Activated CD4-positive, alpha-beta T cell treated with anti-CD3 and anti-CD28 coated beads, Interleukin-2, amount 50 U/mL, for 4 hours (primary cell): ENCODE measurements around the gene MAT2A.
"Not testable (repeated sequence)": the region's sequence is repeated elsewhere in the genome, so short reads cannot be mapped to it uniquely, and the experiment has no call there.

Source experiments
- DNase-seq, 2 experiments: peaks; one replicate each; pipeline ENCODE4 v3.0.0-alpha.2; 2020

The MAT2A gene

DNA sequence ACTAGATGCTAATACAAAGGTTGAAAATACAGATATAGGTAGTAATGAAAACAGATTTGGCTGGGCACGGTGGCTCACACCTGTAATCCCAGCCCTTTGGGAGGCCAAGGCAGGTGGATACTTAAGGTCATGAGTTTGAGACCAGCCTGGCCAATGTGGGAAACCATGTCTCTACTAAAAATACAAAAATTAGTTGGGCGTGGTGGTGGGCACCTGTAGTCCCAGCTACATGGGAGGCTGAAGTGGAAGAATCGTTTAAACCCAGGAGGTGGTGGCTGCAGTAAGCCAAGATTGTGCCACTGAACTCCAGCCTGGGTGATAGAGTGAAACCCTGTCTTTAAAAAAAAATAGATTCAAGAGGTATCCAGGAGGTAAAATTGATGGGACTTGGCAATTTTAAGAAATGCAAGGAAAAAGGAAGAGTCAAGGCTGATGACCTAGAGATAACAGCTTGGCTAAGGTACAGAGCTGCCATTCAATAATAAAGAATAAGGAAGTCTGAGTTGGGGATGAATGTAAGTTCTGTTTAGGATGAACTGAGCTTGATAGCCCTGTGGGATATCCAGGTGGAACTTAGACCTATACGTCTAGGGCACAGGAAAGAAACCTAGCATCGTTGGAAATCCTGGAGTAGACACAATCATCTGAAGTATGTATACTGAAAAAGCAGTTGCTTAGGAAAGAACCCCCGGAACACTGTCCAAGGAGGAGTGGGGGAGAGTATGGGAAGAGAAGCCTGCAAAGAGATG, 9.1 kb downstream of the MAT2A start:
- DNase-seq: no peak

DNA sequence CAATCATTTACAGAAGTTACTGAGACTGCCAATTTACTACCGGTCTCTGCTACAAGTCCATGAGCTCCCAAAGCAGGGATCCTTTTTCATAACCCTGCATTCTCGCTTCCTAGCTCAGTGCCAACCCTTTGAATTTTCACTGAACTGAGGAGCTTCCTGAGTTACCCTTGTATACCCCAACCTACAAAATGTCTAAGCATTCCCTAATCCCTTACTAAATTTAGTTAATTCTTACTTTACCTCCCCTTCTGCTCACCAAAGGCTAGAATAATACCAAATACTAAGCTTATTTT, 9.6 kb downstream of the MAT2A start:
- no peak for DNase-seq

DNA sequence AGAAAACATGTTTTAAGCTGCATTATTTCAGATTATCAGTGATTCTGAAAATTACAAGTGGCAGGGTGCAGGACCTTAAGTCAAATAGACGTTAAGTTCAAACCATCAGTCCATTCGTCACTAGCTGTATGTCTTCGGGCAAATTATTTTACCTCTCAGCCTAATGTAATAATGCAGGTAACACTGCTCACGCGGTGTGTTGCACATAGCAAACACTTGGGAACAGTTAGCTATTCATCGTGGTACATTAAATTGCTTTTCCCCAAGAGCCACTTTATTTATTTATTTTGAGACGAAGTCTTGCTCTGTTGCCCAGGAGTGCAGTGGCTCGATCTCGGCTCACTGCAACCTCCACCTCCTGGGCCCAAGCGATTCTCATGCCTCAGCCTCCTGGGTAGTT, 10.1 kb downstream of the MAT2A start:
- no peak for DNase-seq

DNA sequence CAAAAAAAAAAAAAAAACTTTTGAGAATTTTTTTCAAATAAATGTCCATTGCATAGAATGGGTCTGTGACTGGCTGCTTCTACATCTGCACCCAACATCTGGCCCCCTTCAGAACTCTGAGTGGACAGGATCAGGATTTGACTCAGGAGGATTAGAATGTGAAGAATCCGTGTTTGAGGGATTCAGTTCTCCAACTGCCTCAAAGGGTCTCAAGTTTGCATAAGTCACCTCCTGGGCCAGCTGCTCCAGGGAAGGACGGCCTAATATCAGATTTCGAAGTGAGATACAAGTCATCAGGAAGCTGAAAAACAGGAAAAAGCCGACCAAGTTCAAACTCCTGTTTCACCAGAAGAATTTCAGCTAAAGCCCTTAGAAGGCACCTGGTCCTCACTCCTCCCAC, 10.9 kb downstream of the MAT2A start:
- no peak for DNase-seq

DNA sequence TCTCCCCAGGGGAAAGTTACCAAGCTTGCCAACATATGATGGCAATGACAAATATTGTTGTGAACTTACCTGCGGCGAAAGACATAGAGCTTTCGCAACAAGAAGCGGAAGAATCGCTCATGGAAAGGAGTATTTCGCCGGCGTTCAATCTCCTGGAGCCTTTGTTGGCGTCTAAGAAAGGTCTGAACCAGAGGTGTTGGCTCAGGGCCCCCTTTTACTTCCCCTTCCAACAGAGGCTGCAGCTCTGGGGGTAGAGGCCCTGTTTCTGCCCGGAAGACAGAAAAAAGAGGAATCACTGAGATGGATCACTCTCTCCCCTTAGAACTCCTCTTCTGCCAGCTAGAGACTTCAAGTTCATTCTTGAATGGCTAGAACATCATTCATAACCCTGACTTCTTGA, 11.5 kb downstream of the MAT2A start:
- no peak for DNase-seq

DNA sequence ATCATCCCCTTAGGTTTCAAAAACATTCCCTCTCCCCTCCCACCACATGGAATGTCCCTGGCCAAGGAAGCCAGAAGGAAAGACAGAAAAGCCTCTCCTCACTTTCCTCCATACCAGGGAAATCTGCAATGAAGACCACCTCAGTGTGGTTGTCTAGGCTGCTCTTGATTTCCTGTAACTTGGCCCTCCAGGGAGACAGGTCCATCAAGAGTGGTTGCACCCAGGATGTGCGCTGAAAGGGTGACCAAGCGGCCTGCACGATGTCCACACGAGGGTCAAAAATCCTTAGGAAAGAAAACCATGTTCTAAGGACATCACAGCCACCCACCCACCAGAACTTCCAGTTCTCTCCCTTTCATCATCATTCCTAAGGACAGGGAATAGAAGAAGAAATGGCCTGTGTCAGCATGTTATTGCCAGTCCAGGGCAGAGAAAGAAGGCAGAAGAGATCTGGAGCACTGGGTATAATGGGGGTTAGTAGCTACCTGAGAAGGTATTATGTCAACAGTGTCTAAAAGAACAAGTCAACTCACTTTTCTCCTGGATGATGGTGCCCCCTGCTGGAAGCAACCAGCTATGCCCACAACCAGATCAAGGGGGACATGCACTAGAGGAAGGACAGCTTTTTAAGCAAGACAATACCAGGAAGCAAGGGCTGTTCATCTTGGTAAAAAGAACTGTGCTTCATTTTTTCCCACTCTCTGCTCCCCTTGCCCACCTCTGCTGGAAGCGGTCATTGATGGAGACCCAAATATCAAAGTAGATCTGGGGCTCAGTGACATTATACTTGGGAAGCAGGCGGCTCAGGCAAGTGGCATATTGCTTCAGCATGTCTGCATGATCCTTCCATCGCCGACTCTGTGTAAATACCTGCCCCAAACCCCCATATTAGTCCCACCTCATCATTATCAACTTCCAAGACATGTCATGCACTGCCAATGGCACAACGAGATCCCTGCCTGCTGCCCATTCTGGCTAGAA, 13.0 kb downstream of the MAT2A start:
- peak; percentile 87 to 91 for DNase-seq

DNA sequence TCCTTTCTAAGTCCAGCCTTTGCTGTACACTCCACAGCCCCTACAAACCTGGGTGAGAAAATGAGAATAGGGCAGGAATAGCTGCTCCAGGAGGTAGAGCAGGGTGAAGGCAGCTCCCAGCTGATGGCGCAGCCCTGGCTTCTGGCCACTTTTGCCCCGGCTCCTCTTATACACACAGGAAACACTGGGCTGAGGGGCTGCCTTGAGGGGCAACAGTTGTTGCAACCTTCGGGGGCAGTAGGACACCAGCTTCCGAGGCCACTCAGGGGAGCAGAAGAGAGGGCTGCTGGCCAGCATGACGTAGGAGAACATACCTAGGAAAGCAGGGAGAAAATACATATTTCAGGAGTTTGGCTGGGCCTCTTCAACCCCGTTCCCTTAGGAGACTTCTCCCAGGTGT, 14.2 kb downstream of the MAT2A start:
- DNase-seq: no peak

DNA sequence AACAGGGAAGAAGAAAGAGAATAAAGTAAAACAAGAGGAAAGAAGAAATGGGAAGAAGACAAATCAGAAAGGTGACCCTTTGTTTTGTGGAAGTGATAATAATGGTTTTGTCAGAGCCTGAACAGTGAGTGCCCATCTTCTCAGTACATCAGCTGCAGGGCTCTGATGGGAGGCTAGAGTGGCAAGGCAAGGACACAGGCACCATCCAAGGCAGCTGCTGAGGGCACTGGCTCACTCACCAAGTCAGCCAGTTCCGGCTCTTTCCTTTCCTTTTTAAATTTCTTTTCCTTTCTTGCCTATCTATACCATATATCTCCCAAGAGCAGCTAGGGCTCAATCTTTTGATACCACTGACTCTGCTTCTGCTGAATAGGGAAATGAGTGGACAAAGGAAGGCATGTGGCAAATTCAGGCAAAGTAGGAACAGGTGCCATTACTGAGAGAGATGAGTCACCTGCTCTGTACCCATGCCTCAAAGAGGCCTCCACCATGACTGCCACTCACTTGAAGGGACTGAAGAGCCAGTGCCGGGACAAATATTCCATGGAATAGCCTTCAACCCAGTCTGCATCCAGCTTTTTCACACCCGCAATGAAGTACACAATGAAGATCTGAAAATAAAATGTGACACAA, 16.1 kb downstream of the MAT2A start:
- DNase-seq: no peak

DNA sequence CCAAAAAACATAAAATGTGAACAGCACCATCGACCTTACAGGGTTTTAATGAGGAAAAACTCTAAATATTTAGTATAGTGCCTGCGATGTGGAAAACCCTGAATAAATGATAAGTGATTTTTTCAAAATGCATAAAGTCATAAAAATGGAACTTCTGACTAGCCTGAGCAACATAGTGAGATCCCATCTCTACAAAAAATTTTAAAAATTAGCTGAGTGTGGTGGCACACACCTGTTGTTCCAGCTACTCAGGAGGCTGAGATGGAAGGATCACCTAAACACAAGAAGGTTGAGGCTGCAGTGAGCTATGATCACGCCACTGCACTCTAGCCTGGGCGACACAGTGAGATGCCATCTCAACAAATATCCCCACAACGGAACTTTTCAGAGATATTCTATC, 18.2 kb downstream of the MAT2A start:
- no peak for DNase-seq

DNA sequence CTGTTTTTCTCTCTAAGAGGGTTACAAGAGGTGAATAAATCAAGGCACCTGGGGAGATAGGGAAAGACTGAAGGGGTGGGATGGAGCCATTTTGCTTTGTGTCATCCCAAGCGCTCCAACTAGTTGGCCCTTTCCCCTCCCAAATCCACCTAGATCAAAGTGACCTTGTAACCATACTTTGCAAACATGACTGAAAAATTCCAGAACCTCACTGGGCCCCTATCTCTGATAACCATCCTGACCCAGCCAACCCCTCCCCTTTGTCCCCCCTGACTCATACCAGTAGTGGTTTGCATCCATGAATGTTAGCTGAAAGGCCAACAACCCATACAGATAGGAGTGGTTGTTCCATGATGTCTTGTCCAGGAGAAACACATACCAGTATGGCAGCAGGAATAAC, 19.2 kb downstream of the MAT2A start:
- DNase-seq: no peak

DNA sequence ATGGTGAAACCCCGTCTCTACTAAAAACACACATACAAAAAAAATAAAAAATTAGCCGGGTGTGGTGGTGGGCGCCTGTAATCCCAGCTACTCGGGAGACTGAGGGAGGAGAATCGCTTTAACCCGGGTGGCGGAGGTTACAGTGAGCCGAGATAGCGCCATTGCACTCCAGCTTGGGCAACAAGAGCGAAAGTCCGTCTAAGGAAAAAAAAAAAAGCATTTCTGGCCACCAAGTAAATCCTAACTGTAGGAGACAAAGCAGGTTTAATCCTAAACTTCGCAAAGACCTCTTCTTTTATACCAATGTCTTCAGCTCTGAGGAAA, 21.4 kb downstream of the MAT2A start:
- not testable (repeated sequence) for DNase-seq

DNA sequence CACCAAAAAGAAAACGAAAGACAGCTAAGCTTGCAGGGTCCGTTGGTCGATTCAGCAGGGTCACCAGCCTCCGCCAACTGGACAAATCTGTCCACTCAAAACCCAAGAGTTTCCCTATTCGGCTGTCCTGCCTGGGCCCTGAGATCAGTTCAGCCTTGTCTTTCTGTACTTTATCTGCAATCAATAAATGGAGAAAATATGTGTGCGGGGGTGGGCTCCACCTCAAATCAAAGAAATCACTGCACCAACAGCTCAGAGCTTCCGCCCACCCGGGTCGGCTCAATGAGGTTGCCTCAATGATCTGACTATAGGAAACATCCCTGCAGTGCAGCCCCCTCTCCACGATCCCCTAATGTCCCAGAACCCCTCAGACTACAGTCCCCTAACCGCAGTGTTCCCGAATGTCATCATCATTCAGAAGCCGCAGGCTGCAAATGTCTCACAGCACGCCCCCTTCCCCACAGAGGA, 21.9 kb downstream of the MAT2A start:
- peak in 1 of 2 experiments; percentile 36 for DNase-seq

DNA sequence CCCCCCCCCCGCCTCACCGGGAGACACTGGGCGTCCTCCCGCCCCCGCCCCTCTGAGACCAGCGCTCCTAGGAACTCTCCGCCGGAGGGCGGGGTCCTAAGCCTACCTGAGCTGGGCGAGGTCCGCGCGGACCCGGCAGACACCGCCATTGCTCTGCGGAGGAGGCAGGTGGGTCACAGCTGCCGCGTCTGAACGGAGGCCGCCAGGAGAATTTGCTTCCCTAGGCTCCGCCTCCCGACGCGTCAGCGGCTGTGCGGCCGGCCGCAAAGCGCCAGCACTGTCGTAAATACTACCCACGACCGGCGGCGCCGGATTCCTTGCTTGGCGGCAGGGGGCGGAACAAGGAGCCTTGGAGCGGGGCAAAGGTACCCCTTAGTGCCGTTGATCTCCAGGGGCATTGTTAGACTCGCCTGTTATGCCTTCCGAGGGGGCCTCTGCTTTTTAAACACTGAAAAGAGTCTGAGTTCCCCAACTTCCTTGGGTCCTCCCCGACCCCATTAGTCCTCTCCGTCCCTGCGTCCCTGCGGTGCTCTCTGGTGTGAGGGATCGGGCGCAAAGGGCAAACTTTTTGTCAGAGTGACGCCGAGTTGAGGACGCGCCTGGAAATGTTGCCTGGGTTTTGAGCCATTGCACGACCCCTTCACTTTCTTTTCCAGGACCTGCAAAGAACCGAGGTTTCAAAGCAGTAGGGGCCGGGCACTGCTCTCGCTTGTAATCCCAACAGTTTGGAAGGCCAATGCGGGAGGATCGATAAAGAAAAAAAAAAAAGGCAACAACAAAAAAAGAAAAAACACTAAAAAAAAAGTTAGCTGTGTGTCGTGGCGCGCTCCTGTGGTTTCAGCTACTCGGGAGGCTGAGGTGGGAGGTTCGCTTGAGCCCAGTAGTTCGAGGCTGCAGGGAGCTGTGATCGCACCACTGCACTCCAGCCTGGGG, 22.6 kb downstream of the MAT2A start, which contains the start of gene GGCX:
GGCX (minus strand) TSS at position 214 of the 933 bp plus-strand sequence; CDS start at position 149, 65 bp downstream.
- peak; percentile 93 to 94 for DNase-seq

DNA sequence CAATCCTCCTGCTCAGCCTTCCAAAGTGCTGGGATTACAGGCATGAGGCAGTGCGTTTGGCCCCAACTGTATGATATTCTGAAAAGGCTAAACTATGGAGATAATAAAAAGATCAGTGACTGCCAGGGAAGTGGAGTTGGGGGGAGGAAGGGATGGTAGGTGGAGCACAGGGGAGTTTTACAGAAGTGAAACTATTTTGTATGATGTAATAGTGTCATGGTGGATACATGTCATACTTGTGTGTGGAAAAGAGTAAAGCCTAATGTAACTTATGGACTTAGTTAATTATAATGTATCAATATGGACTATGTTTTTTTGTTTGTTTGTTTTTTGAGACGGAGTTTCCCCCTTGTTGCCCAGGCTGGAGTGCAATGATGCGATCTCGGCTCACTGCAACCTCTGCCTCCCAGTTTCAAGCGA, 25.2 kb downstream of the MAT2A start:
- DNase-seq: no peak

DNA sequence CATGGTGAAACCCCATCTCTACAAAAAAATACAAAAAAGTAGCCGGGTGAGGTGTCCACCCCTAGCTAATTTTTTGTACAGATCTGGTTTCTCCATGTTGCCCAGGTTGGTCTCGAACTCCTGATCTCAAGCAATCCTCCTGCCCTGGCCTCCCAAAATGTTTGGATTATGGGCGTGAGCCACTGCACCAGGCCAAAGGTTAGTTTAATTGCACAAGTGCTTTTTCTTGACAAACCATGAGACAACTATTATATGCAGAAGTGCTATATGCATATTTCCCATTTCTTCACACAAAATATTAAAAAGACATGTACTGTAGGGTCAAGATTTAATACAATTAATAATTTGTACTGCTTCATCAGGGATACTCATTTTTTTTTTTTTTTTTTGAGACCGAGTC, 27.3 kb downstream of the MAT2A start:
- DNase-seq: no peak

DNA sequence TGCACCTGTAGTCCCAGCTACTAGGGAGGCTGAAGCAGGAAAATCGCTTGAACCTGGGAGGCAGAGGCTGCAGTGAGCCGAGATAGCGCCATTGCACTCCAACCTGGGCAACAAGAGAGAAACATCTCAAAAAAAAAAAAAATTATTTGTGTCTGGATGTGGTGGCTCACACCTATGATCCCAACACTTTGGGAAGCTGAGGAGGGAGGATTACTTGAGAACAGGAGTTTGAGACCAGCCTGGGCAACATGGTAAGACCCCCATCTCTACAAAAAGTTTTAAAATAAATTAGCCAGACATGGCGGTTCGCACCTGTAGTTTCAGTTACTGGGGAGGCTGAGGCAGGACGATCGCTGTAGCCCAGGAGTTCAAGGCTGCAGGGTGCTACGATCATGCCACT, 36.8 kb downstream of the MAT2A start:
- DNase-seq: no peak

DNA sequence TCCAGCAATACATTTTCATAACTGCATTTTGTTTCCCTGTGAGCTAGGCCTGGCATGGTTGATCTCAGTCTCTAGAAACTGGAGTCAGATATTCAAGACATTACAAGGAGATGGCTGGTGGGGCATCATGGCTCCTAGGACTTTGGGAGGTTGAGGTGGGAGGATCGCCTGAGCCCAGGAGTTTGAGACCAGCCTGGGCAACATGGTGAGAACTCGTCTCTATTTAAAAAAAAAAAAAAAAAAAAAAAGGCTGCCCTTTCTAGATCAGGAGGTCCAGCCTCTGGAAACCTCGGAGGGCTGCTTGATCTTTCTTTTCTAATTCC, 38.1 kb downstream of the MAT2A start:
- DNase-seq: no peak

DNA sequence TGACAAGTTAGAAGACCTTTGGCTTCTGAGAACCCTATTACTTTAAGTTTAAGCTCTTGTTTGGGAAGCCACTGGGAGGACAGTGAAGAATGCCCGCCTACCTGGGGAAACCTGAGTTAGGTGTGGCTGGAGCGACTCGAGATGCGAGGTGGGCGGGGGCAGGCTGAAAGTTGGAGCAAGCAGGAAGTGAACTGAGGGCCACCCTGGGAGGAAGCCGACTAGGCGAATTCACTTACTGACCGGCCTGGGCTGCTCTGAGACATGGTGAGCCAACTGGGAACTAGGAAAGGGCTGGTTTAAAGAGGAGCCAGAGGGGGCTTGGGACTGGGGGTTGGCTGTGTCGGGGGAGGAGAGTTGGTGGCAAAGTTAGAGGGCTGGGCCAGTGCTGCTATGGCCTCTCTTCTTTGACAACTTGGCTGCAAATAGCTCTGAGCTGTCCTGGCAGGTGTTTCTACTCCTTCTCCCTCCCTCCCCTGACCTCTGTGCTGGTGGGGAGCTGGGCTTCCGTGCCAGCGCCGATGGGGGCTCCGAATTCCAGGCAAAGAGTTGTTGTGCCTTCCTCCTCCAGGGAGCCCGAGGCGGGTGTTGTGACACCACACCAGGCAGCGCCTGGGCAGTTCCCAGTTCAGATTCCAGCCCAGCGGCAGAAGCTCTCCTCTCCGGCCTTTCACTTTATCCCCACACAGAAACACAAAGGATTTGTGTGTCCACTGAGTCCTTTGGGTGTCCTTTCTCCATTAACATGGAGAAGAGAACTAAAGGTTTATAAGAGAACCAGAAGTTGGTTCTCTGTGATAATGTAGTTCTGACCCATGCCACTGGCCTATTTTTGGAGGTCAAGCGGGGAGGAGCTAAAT, 38.6 kb downstream of the MAT2A start, which contains the start of gene VAMP8:
VAMP8 (plus strand) TSS at position 201 of the 857 bp plus-strand sequence; CDS start at position 262, 61 bp downstream.
- peak; percentile 53 to 56 for DNase-seq

DNA sequence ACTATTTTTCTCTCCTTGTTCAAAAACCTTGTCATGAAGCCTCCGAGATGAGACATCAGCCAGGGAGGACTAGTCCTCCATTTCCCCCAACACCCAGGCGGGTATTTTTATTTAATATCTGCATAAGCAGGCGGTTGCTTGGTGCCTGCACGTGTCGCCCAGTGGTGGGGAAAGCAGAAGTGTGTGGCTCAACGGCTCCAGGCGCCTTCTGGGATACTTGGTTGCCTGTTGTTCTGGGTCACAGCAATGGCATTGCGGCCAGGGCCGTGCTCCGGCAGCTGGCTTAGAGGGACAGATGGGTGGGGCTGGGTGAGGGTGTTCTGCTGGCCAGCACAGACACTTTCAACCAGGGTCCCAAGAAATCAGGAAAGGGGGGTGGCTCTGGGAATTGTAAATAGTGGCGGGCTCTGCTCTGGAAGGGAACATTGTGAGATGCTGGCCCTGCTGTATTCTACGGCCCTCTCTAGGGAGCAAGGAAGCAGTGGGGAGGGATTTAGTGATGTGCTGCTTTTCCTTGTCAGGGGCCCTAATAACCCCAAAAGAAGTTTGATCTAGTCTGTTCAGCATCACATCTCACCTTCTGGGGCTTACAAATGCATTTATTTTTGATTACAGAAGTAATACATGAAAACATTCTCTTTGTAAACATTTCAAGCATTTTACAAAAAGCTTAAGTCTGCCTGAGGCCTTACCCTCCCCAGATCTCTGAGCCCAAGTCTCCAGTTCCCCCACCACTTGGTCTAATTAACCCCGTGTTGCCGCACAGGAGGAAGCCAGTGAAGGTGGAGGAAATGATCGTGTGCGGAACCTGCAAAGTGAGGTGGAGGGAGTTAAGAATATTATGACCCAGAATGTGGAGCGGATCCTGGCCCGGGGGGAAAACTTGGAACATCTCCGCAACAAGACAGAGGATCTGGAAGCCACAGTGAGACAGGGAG, 39.5 kb downstream of the MAT2A start:
- DNase-seq: no peak

DNA sequence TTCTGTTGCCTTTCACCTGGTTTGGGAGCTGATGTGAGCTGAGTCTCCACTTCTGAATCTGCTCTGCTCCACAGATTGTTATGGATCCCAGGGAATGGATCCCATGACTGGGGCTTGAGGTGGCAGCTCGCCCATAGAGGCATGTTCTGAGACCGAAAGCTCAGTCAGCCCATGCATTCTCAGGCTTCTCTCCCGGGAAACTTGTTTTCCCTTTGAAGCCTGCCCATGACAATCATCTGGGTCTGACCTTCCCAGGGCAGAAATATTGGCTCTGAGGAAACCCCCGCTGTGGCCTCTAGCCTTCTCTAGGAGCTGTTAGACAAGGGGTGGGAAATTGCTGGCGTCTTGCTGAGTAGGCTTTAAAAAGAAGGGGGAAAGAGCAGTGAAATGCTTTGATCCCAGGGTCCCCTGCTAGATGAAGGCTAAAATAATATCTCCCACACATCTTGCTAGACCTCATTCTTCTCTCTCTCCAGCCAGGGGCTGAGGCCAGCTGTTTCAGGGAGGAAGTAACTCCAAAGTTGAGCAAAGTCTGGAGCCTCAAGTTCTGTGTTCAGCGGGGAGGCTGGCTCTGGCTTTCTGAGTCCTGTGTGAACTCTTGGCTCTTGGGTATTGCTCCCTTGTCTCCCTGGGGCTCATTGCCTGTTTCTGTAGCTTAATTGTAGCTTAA, 40.4 kb downstream of the MAT2A start:
- DNase-seq: no peak
